Measurements from ENCODE around the gene ANO7. TPM values are rescaled to one million over a fixed set of nuclear protein-coding genes. Genes with fewer than 3 reads are reported as not detected.

Gene ANO7
- total RNA-seq, 4 donors from 2014 or later, result 0.50 to 0.65 (median 0.60) TPM; not detected in 1

DNA sequence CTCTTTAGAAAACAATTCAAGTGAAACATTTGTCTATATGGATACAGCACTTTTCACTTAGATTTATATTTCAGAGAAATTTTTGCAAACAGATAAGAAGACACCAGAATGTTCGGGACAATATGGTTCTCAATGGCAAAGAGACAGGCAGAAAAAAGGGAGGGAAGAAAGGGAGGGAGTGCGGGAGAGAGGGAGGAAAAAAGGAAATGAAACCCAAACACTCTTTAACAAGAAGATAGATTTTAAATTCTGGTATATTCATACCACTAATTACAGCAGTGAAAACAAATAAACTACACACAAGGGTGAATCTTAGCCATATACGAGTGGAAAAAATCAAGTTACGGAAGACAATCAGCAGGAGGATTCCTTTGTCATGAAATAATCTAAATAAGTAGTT is 42.2 kb upstream of the ANO7 start:
- DNase-seq (ENCODE audit: low spot score) (no peak), ATAC-seq (ENCODE audit: low FRiP score) (no peak)
- TF ChIP-seq, protein P1, sequence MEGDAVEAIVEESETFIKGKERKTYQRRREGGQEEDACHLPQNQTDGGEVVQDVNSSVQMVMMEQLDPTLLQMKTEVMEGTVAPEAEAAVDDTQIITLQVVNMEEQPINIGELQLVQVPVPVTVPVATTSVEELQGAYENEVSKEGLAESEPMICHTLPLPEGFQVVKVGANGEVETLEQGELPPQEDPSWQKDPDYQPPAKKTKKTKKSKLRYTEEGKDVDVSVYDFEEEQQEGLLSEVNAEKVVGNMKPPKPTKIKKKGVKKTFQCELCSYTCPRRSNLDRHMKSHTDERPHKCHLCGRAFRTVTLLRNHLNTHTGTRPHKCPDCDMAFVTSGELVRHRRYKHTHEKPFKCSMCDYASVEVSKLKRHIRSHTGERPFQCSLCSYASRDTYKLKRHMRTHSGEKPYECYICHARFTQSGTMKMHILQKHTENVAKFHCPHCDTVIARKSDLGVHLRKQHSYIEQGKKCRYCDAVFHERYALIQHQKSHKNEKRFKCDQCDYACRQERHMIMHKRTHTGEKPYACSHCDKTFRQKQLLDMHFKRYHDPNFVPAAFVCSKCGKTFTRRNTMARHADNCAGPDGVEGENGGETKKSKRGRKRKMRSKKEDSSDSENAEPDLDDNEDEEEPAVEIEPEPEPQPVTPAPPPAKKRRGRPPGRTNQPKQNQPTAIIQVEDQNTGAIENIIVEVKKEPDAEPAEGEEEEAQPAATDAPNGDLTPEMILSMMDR (IDR thresholded peaks at IDR 0.05), result no peak

DNA sequence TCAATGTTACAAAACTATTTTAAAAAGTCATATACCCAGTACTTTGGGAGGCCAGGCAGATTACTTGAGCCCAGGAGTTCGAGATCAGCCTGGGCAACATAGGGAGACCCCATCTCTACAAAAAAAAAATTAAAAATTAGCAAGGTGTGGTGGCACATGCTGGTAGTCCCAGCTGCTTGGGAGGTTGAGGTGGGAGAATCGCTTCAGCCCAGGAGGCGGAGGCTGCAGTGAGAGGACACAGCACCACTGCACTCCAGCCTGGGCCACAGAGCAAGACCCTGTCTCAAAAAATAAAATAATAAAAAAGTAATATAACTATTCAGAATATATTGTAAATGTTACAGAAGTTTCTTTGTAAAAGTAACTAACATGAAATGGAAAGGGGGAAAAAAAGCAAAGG is 41.1 kb upstream of the ANO7 start:
- ATAC-seq (ENCODE audit: low FRiP score) (no peak), DNase-seq (ENCODE audit: low spot score) (no peak)
- TF ChIP-seq, protein P1 (IDR thresholded peaks at IDR 0.05), result no peak

DNA sequence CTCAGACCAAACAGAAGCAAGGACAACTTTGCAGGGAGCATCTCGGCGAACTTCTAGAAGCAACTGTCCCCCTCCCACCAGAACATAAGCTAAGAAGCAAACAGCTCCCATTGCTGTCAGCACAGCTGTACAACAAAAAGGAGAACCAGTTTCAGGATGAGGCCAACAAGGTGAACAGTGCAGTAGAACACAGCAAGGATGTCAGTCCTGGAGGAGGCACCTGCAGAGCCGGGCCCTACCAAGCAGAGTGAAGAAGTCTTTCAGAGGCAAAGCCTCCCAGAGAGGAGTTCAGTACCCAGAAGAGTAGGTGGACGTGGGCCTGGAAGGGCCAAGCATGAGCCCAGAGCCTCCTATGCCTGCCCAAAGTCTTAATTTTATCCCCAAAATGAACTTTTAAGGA is 40.2 kb upstream of the ANO7 start:
- TF ChIP-seq, protein P1 (IDR thresholded peaks at IDR 0.05), result no peak
- no peak for ATAC-seq (ENCODE audit: low FRiP score)
- DNase-seq (ENCODE audit: low spot score), result no peak

DNA sequence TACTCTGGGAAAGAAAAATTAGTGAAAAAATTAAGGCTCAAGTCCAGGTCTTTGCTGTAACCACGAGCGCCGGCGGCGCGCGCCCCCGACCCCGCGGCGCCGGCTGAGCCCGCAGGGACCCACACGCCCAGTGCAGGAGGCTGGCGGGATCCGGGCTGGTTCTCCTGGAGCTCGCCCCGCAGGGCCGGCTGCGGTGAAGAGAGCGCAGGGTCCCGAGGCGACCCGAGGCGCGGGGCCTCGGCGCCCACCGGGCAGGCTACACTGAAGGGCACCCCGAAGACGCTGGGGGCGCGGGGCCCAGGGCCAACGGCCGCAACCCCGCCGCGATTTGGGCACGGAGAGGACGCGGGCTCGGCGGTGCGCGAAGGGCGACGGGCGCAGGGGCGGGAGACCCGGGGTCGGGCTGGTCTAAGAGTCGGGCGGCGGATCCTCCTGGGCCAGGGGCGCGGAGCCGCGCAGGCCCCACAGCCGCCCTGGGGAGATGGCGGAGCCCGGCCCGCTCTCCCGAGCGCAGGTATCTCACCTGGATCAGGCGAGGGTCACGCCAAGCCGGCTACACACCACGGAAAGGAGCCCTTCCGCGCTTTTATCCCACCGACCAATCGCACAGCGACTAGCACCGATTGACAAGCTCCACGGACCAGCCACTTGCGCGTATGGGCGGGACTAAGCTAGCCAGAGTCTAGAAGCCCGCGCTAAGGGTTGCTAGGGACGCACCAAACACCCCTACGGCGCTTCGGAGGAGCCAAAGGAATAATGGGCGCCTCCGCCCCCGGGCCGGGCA is 39.4 kb upstream of the ANO7 start, which contains the start of gene PASK:
Gene PASK, minus strand, starts transcription at position 582 of the 784 bp plus-strand sequence. CDS start 6,440 bp downstream, outside the sequence.
- ATAC-seq (ENCODE audit: low FRiP score), result peak; percentile 93
- TF ChIP-seq, protein P1 (IDR thresholded peaks at IDR 0.05), result no peak
- DNase-seq (ENCODE audit: low spot score), result peak; percentile 82

DNA sequence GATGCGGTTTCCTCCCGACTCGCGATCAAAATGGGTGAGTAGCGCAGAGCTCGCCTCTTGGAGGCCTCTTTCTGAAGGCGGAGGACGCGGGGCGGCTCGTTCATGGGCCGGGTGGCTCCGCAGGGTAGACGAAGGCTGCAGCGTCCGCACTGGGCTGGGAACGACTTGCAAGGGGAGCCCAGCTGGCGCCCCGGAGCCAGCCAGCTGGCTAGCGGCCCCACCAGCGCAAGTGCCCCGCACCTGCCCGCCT is 38.9 kb upstream of the ANO7 start:
- ATAC-seq (ENCODE audit: low FRiP score) (peak; percentile 4), DNase-seq (ENCODE audit: low spot score) (no peak)
- TF ChIP-seq, protein P1 (IDR thresholded peaks at IDR 0.05), result no peak

DNA sequence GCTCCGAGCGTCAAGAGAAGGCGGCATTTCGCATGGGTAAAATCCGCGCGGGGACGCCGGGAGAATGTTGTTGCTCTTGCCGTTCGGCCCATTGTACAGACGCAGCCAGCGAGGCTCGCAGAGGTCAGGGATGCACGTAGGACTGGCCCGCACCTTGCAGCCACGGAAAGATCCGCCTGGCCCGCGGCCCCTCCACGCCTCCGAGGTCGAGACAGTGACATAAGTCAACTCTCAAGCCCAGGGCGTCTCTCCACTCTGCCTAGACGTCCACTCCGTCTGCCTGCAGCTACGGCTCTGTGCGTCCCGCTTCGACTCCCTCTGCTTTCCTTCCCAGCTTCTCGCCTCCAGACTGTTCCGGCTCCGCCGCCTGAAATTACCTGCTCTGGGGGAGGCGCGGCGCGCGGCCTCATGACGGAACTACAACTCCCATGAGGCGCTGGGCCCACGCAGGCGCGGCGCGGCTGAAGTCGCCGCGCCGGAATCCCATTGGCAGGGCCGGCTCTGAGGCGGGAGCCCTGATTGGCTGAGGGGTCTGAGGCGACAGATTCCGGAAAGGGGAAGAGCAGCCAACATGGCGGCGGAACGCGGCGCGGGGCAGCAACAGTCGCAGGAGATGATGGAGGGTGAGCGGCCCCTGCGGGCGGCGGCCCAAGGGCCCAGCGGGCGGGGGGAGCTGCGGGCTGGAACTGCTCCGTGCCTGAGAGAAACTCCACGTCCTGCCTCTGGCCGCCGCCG is 38.4 kb upstream of the ANO7 start, which contains the start of gene PPP1R7:
Gene PPP1R7, plus strand, starts transcription at position 543 of the 735 bp plus-strand sequence. Its CDS starts 29 bp downstream, at position 572.
- peak; percentile 59 for DNase-seq (ENCODE audit: low spot score)
- peak; percentile 88 for ATAC-seq (ENCODE audit: low FRiP score)
- TF ChIP-seq, protein P1 (IDR thresholded peaks at IDR 0.05), result no peak

Data from omental fat pad (tissue), 4 donors.